GM18873 (cell line): ENCODE results near the gene NTN3.
"Not testable (repeated sequence)": the region's sequence is repeated elsewhere in the genome, so short reads cannot be mapped to it uniquely, and the experiment has no call there.

Experiments
- ATAC-seq: cut with Tn5 transposase; IDR thresholded peaks from one replicate; pipeline ENCODE4 v1.9.1; 2021; ENCODE audit warnings: mild to moderate bottlenecking, moderate library complexity, moderate number of reproducible peaks; ENCODE audit not compliant: unreplicated experiment, low FRiP score

NTN3 gene

DNA sequence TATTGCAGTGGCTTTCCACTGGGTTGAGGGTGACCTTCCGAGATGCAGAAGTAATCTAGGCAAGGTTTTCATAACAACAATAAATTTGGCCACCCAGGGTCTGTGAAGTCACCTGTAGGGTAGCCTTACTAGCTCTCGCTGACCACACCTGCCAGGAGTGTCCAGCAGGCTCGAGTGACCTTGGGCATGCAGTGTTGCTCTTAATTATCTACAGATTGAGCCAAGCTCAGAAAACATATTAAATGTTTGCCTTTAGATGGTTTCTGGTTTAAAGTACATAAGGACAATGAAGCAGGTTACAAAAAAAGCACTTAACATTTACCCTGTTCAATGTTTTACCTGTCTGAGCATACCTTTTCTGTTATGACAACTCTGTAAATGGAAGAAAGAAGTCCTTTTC lies 5.6 kb downstream of the NTN3 start:
- no peak for ATAC-seq

DNA sequence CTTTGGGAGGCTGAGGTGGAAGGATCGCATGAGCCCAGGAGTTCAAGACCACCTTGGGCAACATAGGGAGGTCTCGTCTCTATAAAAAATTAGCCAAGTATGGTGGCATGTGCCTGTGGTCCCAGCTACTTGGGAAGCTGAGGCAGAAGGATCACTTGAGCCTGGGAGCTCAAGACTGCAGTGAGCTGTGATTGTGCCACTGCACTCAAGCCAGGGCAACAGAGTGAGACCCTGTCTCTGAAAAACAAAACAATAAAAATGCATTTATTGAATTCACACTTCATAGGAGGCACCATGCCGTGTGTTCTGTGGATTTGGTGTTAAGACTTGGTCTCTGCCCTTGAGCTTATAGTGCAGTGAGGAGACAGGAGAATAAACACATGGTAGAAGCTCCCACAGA lies 6.2 kb downstream of the NTN3 start:
- ATAC-seq = no peak

DNA sequence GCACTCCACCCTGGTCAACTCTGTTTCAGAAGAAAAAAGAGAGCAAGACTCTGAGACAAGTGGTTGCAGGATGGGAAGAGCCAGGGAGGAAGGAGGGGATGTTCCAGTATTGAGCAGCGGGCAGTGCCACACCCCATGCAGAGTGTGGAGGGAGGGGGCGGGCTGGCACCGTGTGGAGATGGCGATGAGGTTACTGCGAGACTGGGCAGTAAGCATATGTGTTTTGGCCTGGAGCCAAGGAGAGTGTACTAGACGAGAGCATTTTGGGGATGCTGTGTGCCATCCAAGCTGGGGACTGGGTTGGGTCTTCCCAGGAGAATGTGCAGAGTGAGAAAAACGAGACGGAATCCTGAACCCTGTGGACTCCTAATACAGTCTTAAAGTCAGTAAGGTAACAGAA lies 7.2 kb downstream of the NTN3 start:
- no peak for ATAC-seq

DNA sequence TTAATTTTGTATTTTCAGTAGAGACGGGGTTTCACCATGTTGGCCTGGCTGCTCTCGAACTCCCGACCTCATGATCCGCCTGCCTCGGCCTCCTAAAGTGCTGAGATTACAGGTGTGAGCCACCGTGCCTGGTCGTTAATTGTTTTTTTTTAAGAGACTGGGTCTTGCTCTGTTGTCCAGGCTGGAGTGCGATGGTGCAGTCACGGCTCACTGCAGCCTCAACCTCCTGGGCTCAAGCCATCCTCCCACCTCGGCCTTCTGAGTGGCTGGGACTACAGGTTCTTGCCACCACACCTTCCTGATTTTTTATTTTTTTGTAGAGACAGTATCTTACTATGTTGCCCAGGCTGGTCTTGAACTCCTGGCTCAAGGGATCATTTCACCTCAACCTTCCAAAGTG lies 8.9 kb downstream of the NTN3 start:
- not testable (repeated sequence) for ATAC-seq

DNA sequence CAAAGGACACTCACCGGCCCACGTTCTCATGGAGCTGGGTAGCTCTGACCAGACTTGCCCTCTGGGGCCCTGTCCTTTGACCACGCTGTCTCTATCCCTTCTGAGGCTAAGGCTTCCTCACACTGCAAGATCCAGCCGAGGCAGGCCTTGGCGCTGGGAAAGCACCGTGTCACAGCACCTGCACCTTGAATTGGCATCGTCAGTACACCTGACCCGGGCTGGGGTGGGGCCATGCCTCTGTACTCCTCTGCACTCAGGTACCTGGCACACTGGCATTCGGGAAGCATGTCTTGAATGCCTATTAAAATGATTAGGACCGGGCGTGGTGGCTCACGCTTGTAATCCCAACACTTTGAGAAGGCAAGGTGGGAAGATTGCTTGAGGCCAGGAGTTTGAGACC lies 9.9 kb downstream of the NTN3 start:
- no peak for ATAC-seq

DNA sequence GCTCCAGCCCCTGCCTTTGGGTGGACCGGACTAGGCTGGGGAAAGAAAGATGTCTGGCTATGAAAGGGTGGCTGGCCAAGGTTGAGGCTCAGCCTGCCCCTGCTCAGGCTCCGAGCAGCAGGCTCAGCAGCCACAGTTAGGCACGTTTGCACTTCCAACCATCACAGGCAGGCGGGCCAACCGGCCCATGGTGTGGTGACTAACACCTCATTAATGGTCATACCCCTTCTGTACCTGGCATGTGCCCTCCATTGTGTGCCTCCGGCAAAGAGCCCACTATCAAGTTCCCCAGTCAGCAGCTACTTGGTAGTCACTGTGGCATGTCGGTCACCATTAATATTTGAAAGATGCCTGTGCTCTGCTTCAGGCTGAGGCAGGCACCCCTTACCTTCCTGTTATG lies 10.6 kb downstream of the NTN3 start:
- no peak for ATAC-seq

DNA sequence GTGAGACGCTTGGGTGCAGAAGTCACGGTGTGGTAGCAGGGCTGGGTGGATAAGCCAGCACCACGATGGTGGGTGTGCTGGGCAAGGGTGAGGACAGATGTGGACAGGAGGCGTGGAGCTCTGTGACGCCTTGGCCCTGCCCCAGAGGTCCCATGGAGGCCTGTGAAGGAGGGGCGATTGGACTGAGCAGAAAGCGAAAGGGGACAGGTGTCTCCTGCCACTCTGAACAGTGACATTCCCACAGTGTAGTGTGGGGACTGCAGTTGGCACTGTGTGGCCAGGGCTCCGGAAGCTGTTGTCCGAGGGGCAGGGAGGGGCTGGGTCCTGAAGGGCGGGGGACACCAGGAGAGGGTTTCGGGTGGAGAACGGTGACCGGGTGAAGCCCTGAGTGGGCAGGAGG lies 11.2 kb downstream of the NTN3 start:
- ATAC-seq = no peak

DNA sequence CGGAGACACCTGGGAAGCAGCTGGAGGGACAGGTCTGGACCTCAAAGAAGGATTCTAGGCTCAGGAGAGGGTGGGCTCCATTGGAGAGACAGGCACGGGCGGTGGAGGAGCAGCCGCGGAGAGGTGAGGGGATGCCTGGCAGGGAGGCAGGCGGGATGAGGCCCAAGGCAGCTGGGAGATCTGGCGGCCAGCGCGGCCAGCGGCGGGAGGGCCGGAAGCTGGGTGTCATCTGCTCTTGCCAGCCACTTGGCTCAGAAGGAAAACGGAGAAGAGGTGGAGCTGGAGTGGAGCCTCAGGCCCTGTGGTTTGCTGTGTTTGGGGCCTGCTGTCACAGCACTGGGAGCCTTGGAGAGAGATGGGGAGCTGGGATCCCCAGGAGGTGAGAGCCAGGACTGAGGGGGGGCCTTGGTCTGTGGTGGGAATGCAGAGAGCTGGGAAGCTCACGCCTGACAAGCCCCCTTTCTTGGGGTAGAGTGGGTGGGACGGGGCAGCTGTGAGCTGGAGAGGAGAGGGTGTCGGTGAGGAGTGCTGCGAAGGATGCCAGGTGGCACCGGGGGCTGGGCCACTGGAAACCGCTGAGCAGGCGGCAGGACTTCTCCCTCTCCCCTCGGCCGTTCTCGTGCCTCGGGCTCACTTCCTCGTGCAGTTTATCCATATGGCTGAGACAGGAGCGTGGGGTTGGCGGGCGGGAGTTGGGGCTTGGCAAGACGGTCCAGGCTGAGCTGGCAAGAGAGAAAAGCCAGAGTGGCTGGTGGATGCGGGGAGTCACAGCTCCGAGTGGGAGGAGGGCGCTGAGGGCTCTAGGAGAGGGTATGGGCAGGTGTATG lies 11.8 kb downstream of the NTN3 start:
- no peak for ATAC-seq

DNA sequence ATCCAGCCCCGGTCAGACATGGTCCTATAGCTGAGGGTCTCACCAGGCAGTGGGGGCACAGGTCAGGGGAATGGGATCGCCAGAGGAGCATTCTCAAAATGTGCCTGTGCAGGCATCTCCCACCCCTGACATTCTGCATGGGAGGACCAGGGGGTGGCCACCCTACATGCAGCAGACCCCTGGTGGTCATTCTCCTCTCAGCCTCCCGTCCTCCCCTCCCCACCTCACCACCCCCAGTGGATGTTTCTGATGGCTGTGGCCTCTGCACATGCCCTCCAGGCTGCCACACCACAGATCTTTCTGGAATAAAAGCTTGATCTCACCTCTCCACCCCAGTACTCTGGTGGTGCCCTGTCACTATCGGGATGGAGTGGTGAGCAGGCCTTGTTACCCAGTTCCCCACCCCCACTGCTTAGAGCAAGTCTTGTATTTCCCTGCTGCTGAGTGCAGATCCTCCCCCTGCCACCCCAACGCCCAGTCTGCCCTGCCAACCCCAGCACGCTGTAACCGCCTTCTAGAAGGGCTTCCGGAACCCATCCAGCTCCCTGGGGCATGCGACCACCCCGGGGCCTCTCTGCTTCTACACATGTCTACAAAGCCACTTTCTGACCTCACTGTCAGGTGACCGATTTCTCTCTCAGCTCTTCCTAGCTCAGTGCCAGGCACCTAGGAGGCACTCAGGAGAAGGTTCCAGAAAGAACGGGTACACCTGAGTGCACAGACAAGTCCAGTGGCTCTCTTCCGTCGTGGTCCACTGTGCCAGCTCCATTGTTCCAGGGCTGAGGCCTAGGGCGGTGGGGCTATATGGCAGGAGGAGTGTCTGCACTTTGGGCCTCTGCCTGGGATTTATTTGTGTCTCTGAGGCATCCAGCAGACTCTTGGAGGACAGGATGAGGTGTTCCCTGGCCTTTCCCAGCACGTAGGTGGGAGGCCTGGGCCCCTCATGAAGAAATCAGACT lies 13.1 kb downstream of the NTN3 start:
- no peak for ATAC-seq

DNA sequence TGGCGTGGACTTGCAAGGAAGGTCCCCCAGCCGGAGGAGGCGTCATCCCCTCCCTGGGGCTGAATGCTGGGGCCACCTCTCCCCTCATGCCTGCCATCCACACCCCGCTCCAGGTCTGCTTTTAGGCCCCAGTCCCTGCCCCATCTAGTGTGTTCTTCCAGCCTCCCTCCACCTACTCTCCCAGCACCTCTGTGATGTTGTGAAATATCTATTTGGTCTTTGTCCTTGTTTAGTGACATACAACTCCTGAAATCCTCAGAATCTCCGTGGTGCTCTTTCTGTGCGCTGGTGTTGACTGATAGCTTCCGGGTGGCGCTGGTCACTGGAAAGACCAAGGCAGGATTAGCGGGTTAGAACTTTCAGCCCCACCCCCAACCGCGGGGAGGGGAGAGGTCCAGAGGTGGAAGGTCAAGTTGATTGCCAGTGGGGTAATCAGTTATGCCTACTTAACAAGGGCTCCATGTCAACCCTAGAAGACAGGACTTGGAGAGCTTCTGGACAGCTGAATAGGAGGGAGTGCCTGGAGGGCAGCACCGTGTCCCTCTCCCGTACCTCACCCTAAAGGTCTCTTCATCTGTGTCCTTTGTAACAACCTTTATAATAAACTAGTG lies 13.9 kb downstream of the NTN3 start:
- ATAC-seq = no peak

DNA sequence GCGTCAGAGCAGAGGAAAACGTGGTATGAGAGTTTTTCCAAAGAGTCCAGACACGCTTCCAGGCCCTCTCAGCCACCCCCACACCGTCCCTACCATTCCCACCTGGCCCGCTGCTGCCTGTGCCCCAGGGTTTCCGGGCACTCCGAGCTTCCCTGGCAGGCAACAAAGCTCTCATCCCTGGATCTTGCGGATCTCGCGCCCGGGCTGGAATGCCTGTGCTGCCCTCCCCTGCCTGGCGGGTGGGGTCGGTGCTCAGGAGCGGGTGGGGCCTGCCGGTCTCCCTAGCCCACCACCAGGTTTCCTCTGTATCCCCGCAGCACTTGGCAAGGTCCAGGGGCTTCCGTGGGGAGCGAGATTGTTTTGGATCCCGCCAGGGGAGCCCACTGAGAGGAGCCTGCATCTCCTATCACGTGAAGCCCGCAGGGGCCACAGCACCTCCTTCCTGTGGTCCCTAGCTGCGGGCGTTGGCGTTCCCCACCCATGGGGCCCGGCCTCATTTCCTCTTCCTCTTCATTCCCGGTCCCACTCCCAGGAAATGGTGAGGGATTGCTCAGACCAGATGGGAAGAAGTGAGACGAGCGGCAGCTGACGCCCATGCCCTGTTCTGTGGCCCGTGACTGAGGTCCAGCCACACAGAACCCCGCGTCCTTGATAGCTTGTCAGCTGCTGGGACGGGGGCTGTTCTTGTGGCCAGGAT lies 14.9 kb downstream of the NTN3 start:
- ATAC-seq = no peak

DNA sequence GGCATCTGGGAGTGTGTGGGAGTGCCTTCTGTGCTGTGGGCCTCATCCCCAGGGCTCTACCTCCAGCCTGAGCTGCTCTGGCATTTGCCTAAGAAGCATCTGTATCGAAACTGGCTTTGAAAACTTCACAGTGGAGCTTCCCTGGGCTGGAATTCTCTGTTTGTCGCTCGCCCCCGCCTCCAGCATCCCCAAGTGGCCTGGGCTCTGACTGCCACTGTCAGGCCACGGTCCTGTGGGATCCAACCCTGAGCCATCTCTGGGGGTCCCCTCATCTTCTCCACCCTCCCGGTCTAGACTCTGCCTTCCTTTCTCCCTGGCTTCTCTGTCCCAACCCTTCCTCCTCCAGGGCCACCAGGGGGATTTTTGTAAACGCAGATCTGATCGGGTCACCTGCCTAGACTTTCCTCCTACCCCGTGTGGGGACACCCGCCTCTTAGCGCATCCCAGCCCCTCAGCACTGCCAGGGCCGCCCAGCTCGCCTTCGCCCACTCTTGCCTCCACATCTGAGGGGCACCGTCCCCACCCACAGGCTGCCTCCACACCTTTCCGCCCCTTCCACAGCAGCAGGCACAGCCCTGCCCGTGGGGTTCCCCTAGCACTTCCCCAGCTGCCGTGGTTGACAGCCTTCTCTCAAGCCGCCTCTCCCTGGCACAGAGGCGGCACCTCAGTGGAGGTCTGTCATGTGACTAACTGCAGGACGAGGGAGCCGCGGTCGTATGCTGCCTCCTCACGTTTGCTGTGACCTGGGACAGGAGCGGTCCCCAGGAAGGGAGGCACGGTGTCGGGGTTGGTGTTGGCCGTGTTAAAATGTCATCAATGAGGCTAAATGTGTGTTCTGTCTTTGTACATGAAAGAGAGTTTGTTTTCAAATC lies 15.8 kb downstream of the NTN3 start:
- ATAC-seq = no peak

DNA sequence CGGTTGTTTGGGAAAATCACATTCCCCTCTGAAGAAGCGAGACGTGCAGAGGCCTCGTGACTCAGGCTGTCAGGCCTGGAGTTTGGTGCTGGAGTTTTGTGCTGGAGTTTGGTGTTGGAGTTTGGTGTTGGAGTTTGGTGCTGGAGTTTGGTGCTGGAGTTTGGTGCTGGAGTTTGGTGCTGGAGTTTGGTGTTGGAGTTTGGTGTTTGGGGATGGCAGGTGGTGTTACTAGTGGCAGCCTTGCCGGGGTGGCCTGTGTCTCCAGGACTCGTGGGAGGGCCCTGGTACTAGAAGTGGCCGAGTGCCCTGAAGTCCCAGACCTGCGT lies 16.4 kb downstream of the NTN3 start:
- no peak for ATAC-seq

DNA sequence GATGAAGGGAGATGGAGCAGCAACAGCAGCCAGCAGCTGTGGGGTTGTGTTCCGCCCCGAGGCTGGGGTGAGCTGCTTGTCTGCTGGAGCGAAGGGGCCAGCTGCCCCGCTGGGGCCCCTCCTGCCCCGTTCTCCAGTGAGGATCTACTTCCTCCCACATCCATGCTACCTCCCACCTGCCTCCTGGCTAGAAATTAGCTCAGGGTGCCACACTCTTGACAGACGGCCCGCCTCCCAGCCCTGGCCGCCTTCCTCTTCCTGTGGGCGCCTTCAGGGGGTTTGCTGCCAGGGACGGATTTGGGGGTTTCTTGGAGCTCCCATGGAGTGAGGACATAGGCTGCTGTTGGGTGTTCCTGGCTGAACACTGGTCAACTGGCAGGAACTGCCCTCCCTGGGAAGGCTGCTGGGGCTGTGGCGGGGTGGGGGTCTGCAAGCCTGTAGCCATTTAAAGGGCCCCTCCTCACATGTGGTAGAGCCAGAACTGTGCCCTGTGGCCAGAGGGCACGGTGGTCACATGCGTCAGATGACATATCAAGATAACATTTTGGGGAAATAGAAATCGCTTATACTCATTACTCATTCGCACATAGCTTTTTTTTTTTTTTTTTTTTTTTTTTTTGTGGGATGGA lies 16.9 kb downstream of the NTN3 start:
- no peak for ATAC-seq

DNA sequence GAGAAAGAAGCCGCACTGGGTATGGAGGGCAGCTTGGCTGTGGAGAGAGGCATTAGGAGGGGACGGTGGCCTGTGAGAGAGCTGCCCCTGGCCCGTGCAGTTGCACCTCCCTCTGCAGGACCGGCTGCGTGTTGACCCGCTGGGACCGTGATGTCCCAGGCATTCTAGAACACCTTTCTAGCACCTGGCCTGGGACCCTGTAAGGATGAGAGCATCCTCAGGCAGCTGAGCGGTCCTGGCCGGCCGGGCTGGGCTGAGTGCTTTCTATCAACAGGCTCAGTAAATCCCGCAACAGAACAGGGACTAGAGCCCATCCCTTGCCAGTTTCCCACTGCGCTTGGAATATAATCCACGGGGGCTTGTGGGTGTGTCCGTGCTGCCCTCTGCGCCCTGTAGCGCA lies 18.5 kb downstream of the NTN3 start:
- ATAC-seq = no peak

DNA sequence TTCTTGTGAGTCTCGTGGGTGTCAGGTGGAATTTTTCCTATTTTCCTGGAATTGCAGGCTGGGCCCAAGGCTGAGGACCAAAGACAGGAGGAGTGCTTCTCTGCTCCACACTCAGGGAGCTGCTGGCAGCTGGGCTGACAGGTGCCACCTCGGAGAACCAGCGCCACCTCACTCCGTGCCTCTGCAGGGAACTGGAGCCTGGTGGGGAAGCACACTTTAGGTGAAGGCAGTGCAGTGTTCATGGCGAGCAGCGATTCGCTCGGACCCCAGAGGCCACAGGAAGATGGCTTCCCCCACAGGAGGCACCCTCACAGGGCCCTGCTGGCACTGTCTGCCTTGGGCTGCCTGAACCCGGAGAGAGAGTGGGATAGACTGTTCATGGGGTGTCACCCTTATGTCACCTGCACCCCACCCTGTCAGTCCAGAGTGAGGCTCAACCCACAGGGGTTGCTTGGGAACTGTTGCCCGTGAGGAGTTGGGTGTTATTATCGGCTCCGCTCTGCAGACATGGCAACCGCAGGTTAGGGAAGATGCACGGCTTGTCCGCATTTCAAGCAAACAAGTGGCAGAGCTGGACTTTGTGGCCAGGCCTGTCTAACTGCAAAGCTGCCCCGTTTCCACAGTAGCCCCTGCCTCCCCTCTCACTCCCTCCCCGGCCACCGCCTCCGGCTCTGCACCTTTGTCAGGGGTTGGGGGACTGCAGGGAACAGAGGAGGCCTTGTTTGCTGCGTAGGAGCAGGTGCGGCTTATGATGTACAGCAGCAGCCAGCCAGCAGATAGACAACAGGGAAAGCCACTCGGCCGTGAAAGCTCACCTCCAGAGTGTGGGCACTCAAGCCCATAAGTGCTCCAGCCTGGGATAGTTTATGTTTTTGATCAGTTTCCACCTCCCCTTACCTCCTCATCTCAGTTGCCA lies 19.4 kb downstream of the NTN3 start:
- ATAC-seq = no peak

DNA sequence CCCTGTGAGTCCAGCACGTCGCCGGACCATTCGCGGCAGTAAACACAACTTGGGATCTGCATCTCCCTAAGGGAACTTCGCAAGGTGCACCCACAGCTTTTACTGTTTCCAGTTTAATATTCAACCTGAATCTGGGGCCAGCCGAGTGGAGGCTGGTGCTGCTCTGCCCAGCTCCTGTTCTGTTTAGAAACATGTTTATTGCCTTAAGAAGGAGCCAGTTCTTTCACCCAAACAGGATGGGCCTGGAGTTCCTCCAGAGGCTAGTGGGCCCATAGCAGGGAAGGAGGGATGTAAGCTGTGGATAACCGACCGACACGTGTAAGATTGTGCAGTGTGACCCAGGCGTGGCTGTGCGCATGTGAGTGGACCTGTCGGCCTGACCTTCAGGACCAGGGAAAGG lies 21.2 kb downstream of the NTN3 start:
- no peak for ATAC-seq

DNA sequence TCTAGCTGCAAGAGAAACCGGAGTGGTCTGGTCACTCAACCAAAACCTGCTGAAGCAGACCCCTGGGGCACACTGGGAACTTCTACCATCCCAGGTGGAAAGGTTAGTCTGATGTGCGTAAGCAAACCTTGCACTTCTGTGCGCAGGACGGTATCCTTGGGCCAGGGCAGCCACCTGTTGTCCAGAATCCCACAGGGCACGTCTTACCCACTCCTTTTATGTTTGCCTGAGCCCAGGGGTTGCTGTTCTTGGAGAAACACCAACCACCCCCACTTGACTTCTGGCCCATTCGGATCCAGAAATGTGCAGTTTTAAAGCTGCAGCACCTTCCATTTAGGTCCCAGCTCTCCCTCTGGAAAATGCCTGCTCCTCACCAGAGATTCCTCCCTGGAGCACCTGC lies 22.5 kb downstream of the NTN3 start:
- no peak for ATAC-seq
